IgD-negative memory B cell (primary cell): ENCODE data around the gene ANGPTL8. TPM values are rescaled to one million over a fixed set of nuclear protein-coding genes. Genes with fewer than 3 reads are reported as not detected.
A peak's percentile ranks its signal among the peaks of the same experiment; 100 is the strongest.

ENCODE experiments used
- H3K27ac Mint-ChIP-seq, 3 donors: one replicate each; pipeline ENCODE4 v1.8.0; 2020 to 2022; ENCODE audit warnings: mild to moderate bottlenecking in 3 of 3, mixed read lengths in 3 of 3, moderate library complexity in 1 of 3
- H3K27me3 Mint-ChIP-seq: one replicate; pipeline ENCODE4 v1.8.0; 2021; ENCODE audit warnings: mixed read lengths
- H3K36me3 Mint-ChIP-seq: one replicate; pipeline ENCODE4 v1.8.0; 2020; ENCODE audit warnings: mild to moderate bottlenecking, mixed read lengths
- H3K4me1 Mint-ChIP-seq, 3 donors: one replicate each; pipeline ENCODE4 v1.8.0; 2020 to 2022; ENCODE audit warnings: mixed read lengths in 3 of 3, mild to moderate bottlenecking in 1 of 3
- H3K4me3 Mint-ChIP-seq, 4 donors: one replicate each; pipeline ENCODE4 v1.8.0; 2020 to 2022; ENCODE audit warnings: mild to moderate bottlenecking in 4 of 4, mixed read lengths in 4 of 4, moderate library complexity in 3 of 4
- H3K9me3 Mint-ChIP-seq, 3 donors: one replicate each; pipeline ENCODE4 v1.8.0; 2020 to 2021; ENCODE audit warnings: mixed read lengths in 3 of 3, mild to moderate bottlenecking in 1 of 3
- polyA plus RNA-seq: library from polyadenylated mRNA; unstranded; fragments of 300-500 nt; fragmentation: Illumina TruSeq; gene quantifications from one replicate; pipeline ENCODE4 v1.2.3, GENCODE V29; 2021

The ANGPTL8 gene
- not detected for polyA plus RNA-seq

DNA sequence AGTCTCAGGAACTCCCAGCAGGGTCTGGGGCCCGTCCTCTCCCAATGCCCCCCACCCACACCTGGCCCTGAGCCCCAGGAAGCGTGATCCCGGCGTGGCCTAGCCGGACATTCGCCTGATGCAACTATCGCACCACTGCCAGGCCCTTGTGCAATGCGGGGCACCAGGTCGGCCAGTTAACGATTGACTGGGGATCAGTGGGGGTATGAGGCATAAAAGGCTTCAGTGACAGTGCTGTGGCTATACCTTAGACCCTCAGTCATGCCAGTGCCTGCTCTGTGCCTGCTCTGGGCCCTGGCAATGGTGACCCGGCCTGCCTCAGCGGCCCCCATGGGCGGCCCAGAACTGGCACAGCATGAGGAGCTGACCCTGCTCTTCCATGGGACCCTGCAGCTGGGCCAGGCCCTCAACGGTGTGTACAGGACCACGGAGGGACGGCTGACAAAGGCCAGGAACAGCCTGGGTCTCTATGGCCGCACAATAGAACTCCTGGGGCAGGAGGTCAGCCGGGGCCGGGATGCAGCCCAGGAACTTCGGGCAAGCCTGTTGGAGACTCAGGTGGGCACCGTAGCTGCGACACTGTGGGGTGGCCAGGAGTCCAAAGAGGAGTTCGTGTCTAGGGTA is at the start of gene ANGPTL8:
TSS of gene ANGPTL8 (plus strand) at position 243 of the 624 bp plus-strand sequence. CDS start at position 262, 19 bp downstream.
- Mint-ChIP-seq H3K27me3 (peaks cover 4% of the 10 kb centered on the region), H3K9me3 (peaks cover 0 to 7% (median 5%) of the 10 kb centered on the region in 3 donors), H3K27ac (no peak within 1 kb of the TSS), H3K4me1 (peaks cover 0 to 4% (median 2%) of the 10 kb centered on the region in 3 donors), H3K36me3 (no peaks in the 10 kb centered on the region), H3K4me3 (peak within 1 kb of the TSS in 1 of 4 donors; percentile 55)

DNA sequence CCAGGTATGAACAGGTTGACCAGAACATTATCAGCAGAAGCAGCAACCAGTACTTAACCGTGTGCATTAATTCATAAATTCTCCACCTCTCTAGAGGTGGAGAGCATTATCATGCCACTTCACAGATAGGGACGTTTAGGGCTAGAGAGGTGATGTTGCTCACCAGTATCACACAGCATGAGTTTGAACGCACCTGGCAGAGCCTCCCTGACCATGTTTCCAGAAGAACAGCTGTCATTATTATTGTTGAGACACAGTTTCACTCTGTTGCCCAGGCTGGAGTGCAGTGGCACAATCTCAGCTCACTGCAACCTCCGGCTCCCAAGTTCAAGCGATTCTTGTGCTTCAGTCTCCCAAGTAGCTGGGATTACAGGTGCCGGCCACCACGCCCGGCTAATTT is 48.9 kb upstream of the ANGPTL8 start:
- peaks cover 0 to 5% (median under 1%) of the 10 kb centered on the region in 3 donors for H3K4me1 Mint-ChIP-seq
- peaks cover 17% of the 10 kb centered on the region for H3K27me3 Mint-ChIP-seq
- H3K4me3 Mint-ChIP-seq, result no peak overlapping the region
- H3K27ac Mint-ChIP-seq, result no peak overlapping the region
- no peaks in the 10 kb centered on the region for H3K36me3 Mint-ChIP-seq
- no peaks in the 10 kb centered on the region for H3K9me3 Mint-ChIP-seq

- no peaks in the 10 kb centered on the region for H3K9me3 Mint-ChIP-seq
- H3K27ac Mint-ChIP-seq, result peak overlapping the region in 1 of 3 donors; percentile 87
- H3K4me3 Mint-ChIP-seq, result peak overlapping the region in 1 of 4 donors; percentile 41
- peaks cover 0 to 6% (median 2%) of the 10 kb centered on the region in 3 donors for H3K4me1 Mint-ChIP-seq
- H3K36me3 Mint-ChIP-seq, result no peaks in the 10 kb centered on the region
- peaks cover 23% of the 10 kb centered on the region for H3K27me3 Mint-ChIP-seq
These were observed 48.1 kb upstream of the ANGPTL8 start for GRCh38 chr19:11191273-11191755.

DNA sequence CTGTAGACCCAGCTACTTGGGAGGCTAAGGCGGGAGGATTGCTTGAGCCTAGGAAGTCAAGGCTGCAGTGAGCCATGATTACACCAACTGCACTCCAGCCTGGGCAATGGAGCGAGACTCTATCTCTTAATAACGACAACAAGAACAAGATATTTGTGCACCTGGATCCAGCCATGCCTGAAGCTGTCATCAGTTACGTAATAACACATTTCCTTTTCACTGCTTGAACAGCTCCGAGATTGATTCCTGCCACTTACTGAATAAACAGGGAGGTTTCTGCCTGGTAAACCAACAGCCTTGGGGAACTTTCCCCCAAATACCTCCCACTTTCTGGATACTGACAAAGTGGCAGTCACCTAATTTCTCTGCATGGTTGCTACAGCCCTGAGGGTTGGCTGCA is 47.5 kb upstream of the ANGPTL8 start:
- no peak overlapping the region for H3K4me3 Mint-ChIP-seq

DNA sequence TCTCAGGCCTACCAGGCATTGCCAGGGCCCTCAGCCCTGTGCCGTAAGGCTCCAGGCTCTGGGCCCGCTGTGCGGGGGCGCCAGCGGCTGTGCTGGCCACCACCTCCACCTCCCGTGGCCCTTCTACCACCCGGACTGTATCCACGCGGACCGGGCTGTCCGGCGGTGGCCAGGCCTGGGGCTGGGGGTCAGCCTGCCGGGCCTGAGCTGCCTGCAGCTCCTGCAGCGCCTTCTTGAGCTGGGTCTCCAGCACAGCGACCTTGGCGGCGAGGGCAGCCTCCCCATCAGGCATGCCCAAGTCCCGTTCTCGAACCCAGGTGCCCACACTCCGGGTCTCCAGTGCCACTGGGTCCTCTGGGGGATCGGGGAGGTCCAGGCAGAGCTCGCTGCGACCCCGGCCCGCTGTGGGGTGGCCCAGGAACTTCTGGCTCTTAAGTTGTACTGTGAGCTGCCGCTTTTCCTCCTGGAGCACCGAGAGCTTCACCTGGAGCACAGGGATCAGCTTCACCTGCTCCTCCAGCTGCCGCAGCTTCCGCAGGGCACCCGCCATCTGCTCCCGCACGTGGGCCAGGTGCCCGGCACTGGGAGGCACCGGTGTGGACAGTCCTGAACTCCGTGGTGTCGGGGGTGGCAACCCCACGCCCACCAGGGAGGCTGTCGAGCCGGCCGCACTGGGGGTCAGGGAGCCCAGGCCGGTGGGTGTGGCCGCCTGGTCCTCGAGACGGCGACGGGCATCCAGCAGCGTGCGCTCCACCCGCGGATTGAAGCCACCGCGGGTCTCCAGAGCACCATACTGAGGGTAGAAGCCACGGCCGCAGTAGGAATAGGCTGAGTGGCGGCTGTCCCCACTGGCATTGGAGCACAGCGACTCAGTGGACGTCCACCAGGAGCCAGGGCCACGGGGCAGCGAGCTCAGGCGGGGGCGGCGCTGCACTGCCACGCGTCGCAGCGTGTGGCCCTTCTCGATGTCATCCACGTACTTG is 46.2 kb upstream of the ANGPTL8 start:
- Mint-ChIP-seq H3K4me3 (no peak overlapping the region), H3K27me3 (peaks cover 24% of the 10 kb centered on the region), H3K4me1 (peaks cover 0 to 5% (median 4%) of the 10 kb centered on the region in 3 donors), H3K36me3 (no peaks in the 10 kb centered on the region), H3K9me3 (no peaks in the 10 kb centered on the region), H3K27ac (no peak overlapping the region)

More for the DNA sequence above, 47.5 kb upstream of the ANGPTL8 start:
- H3K27ac Mint-ChIP-seq, result no peak overlapping the region
- H3K36me3 Mint-ChIP-seq, result no peaks in the 10 kb centered on the region
- H3K27me3 Mint-ChIP-seq, result peaks cover 22% of the 10 kb centered on the region
- H3K9me3 Mint-ChIP-seq, result no peaks in the 10 kb centered on the region
- H3K4me1 Mint-ChIP-seq, result peaks cover 0 to 5% (median 2%) of the 10 kb centered on the region in 3 donors

DNA sequence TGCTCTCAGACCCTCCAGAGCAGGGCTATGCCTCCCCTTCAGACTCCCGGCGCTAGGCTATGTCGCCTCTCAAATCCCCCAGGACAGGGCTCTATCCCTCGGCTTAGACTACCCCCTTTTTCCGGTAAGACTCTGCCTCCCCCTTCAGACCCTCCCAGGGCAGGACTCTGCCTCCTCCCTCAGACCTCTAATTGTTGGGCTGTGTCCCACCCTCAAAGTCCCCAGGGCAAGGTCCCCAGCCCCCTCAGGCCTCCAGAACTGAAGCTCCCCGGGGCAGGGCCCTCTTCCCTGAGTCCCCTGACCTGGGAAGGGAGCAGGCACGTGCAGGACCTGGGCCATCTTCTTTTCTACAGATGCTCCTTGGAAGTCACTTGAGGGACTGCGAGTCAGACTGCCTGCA is 45.2 kb upstream of the ANGPTL8 start:
- Mint-ChIP-seq H3K4me3 (no peak overlapping the region), H3K4me1 (peaks cover 0 to 5% (median 4%) of the 10 kb centered on the region in 3 donors), H3K9me3 (no peaks in the 10 kb centered on the region), H3K36me3 (no peaks in the 10 kb centered on the region), H3K27ac (no peak overlapping the region), H3K27me3 (peaks cover 24% of the 10 kb centered on the region)

DNA sequence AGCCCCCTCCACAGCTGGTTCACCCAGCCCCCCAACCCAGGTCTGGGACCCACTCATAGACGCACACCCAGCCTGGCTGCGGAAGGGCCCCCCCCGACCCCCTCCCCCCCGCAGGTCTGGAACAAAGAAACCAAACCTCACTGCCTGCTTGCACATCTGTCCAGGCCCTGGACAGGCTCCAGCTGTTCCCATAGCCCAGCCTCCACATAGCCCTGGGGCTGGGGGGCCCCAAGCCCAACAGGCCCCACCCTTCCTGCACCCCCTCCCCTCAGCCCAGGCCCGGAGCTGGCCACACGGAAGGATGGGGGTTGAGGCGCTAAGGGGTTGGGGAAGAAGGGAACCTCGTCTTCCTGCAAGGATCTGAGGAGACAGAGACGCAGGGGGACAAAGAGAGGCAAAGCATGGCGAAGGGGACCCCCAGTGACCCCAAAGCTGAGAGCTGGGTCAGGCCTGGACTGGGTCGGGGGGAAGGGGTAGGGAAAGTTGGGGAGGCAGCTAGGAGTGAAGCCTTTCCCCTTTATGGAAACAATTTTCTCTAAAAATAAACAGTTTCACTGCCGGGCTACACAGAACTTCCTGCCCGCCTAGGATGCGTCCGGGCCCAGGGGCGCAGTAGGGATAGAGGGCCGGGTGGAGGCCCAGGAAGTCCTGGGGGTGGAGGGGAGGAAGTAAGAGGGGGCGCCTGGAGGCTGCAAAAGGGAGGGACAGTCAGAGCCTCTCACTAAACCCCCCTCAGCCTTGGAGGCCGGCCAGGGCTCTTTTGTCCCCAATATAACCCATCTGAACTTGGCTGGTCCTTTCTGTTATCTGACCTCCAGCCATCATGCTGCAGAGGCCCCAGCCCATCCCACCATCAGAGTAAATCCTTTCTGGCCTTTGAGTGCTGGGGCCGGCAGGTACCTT is 44.5 kb upstream of the ANGPTL8 start:
- Mint-ChIP-seq H3K9me3 (no peaks in the 10 kb centered on the region), H3K4me1 (peaks cover 0 to 5% (median 4%) of the 10 kb centered on the region in 3 donors), H3K36me3 (no peaks in the 10 kb centered on the region), H3K27ac (no peak overlapping the region), H3K27me3 (peaks cover 24% of the 10 kb centered on the region), H3K4me3 (peak overlapping the region in 1 of 4 donors; percentile 39)

DNA sequence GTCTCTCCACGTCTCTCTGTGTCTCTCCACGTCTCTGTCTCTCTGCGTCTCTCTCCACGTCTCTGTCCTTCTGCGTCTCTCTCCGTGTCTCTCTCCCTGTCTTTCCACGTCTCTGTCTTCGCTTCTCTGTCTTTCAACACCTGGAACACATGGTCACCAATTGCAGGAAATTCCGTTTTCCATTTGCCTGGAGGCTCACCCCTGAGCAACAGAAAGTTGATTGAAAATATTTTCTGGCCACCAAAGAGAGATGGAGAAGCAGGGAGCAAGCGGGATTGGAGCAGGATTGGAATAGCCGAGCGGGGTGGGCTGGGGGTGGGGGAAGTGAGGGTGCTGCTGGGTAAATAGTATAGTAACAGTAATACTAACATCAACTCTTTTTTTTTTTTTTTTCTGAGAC is 43.7 kb upstream of the ANGPTL8 start:
- no peak overlapping the region for H3K27ac Mint-ChIP-seq
- no peaks in the 10 kb centered on the region for H3K9me3 Mint-ChIP-seq
- peaks cover 0 to 5% (median 4%) of the 10 kb centered on the region in 3 donors for H3K4me1 Mint-ChIP-seq
- no peaks in the 10 kb centered on the region for H3K36me3 Mint-ChIP-seq
- H3K27me3 Mint-ChIP-seq, result peaks cover 27% of the 10 kb centered on the region
- peak overlapping the region in 2 of 4 donors; percentile 62 to 82 for H3K4me3 Mint-ChIP-seq

DNA sequence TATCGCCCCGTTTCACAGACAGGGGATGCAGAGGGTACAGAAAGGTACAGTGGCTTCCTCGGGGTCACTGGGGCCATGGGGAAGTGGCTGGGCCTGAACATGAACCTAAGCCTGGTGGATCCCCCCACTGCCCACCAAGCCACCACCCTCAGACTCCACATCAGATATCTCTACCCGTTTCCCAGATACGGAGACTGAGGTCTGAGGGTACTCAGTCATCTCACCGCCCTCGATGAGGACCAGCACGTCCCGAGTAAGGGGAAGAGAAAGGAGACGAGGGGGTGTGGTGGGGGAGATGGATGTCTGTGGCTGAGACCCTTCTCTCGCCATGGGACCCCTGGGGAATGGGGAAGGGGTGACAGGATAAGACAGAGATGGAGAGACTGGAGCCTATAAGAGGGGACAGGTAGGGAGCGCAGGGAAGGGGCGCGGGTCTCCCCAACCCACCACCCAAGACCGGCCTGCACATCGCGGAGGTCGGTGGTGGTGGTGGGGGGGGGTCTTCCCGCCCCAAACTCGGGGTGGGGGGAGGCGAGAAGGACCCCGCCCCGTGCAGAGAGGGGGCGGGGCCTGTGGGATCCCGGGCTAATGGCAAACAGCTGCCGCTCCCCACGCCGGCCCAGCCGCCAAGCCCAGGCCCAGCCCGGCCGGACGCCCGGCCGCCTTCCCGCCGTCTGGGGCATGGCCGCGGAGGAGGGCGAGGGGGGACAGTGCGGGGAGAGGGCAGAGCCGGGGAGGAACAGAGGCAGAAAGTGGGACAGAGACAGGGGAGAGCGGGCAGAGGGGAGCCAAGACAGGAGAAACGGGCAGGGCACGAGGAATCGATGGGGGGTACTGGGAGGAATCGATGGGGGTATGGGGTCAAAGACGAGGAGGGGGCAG is 42.8 kb upstream of the ANGPTL8 start:
- Mint-ChIP-seq H3K27ac (peak overlapping the region in 1 of 3 donors; percentile 65), H3K36me3 (no peaks in the 10 kb centered on the region), H3K27me3 (peaks cover 27% of the 10 kb centered on the region), H3K4me3 (peak overlapping the region; percentile 62 to 66 (median 64)), H3K9me3 (no peaks in the 10 kb centered on the region), H3K4me1 (peaks cover 0 to 5% (median 4%) of the 10 kb centered on the region in 3 donors)

DNA sequence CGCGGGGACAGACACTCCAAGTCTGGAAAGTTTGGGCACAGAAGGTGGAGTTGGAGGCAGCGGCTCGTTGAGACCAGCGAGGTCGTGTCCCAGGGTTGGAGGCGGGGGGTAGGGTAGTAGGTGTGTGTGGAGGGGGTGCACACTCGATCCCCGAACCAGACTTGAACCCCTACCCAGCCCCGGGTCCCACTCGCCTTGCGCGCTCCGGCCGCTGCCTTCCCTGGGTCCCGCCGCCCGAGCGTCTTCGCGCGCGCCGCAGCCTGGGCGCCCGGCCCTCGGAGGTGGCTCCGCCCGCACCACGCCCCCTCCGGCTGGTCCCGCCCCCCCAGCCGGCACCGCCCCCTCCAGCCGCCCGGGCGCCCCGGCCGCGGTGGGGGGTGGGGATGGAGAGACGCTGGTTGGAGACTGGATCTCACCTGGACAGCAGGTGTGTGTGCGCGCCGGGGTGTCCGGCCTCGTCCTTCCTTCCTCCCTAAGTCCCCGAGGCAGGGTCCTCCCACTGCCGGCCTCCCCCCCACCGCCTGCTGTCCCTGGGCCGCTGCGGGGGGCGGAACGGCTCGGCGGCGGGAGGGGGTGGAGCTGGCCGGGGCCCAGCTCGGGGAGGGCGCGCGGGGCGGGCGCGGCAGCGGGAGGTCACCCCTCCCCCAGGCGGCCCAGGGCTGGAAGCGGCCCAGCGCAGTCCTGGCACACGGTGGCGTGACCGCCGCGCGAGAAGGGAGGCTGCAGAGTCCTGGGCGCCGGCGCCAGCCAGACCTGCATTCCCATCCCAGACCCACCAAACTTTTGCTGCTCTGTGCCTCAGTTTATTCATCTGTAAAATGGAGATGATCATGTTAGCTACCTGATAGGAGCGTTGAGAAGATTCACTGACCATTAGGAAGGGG is 41.9 kb upstream of the ANGPTL8 start, which contains the start of gene KANK2:
TSS of gene KANK2 (minus strand) at position 255 of the 884 bp plus-strand sequence. CDS start 3,034 bp downstream, outside the sequence.
- H3K4me1 Mint-ChIP-seq, result peaks cover 0 to 5% (median 4%) of the 10 kb centered on the region in 3 donors
- H3K36me3 Mint-ChIP-seq, result no peaks in the 10 kb centered on the region
- peak within 1 kb of the TSS in 1 of 3 donors; percentile 65 for H3K27ac Mint-ChIP-seq

DNA sequence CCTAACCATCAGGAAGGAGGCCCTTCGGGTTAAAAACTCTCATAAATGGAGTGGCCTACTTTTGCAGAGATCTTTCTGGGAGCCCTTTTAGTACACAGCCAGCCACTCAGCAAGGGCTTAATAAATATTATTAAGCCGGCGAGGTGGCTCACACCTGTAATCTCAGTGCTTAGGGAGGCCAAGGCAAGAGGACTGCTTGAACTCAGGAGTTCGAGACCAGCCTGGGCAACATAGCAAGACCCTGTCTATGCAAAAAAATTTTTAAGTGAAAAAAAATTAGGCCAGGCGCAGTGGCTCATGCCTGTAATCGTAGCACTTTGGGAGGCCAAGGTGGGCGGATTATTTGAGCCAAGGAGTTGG is 41.3 kb upstream of the ANGPTL8 start:
- no peak overlapping the region for H3K27ac Mint-ChIP-seq
- H3K9me3 Mint-ChIP-seq, result no peaks in the 10 kb centered on the region
- H3K4me1 Mint-ChIP-seq, result peaks cover 0 to 5% (median 4%) of the 10 kb centered on the region in 3 donors
- H3K27me3 Mint-ChIP-seq, result peaks cover 25% of the 10 kb centered on the region
- H3K36me3 Mint-ChIP-seq, result no peaks in the 10 kb centered on the region
- H3K4me3 Mint-ChIP-seq, result peak overlapping the region; percentile 51 to 87 (median 76)

More for the DNA sequence above, 41.9 kb upstream of the ANGPTL8 start, which contains the start of gene KANK2:
- Mint-ChIP-seq H3K27me3 (peaks cover 25% of the 10 kb centered on the region), H3K4me3 (peak within 1 kb of the TSS; percentile 62 to 87 (median 76)), H3K9me3 (no peaks in the 10 kb centered on the region)

- Mint-ChIP-seq H3K9me3 (no peaks in the 10 kb centered on the region), H3K27me3 (peaks cover 23% of the 10 kb centered on the region), H3K4me1 (peaks cover 0 to 5% (median 4%) of the 10 kb centered on the region in 3 donors), H3K4me3 (peak overlapping the region in 1 of 4 donors; percentile 39), H3K36me3 (no peaks in the 10 kb centered on the region), H3K27ac (no peak overlapping the region)
These were observed 40.5 kb upstream of the ANGPTL8 start for GRCh38 chr19:11198769-11199424.
